Subcutaneous abdominal adipose tissue (tissue), 5 donors: ENCODE results near the gene KISS1R.
"Not testable (repeated sequence)": the region's sequence is repeated elsewhere in the genome, so short reads cannot be mapped to it uniquely, and the experiment has no call there.

Source experiments
- H3K27ac ChIP-seq: one replicate; pipeline ENCODE4 v1.7.0; 2013; ENCODE audit warnings: low read depth, mild to moderate bottlenecking, inconsistent platforms, low read length, moderate library complexity
- H3K27me3 ChIP-seq, 5 donors: one replicate each; pipeline ENCODE4 v1.7.0; 2013; ENCODE audit warnings: low read length in 5 of 5, inconsistent platforms in 1 of 5; ENCODE audit not compliant: control insufficient read depth in 5 of 5, insufficient read depth in 4 of 5
- H3K36me3 ChIP-seq, 5 donors: one replicate each; pipeline ENCODE4 v1.7.0; 2013; ENCODE audit warnings: low read length in 5 of 5; ENCODE audit not compliant: control insufficient read depth in 5 of 5, insufficient read depth in 5 of 5
- H3K4me1 ChIP-seq, 5 donors: one replicate each; pipeline ENCODE4 v1.7.0; 2013; ENCODE audit warnings: low read length in 5 of 5, mild to moderate bottlenecking in 3 of 5, moderate library complexity in 1 of 5; ENCODE audit not compliant: control insufficient read depth in 5 of 5, insufficient read depth in 5 of 5
- H3K4me3 ChIP-seq, 5 donors: one replicate each; pipeline ENCODE4 v1.7.0; 2013; ENCODE audit warnings: low read length in 5 of 5, low read depth in 1 of 5
- H3K9ac ChIP-seq, 5 donors: one replicate each; pipeline ENCODE4 v1.7.0; 2013; ENCODE audit warnings: low read length in 5 of 5, mild to moderate bottlenecking in 4 of 5, moderate library complexity in 3 of 5
- H3K9me3 ChIP-seq, 5 donors: one replicate each; pipeline ENCODE4 v1.7.0; 2013; ENCODE audit warnings: low read length in 5 of 5; ENCODE audit not compliant: control insufficient read depth in 5 of 5
- donor health status: healthy.
- donor health status: healthy.
- donor health status: healthy.
- donor health status: healthy.
- donor health status: healthy.

Gene KISS1R

GRCh38 chr19:954672-955494 is 37.8 kb downstream of the KISS1R start:
- Histone ChIP-seq H3K9me3 (no peaks in the 10 kb centered on the region), H3K27ac (no peak overlapping the region), H3K27me3 (no peaks in the 10 kb centered on the region), H3K4me3 (no peak overlapping the region), H3K4me1 (peaks cover 0 to 16% (median 8%) of the 10 kb centered on the region in 5 donors), H3K9ac (no peak overlapping the region), H3K36me3 (peaks cover 0 to 11% (median 6%) of the 10 kb centered on the region in 5 donors)

GRCh38 chr19:955803-956765 is 39.0 kb downstream of the KISS1R start:
- no peaks in the 10 kb centered on the region for H3K27me3 ChIP-seq
- peaks cover 0 to 16% (median 8%) of the 10 kb centered on the region in 5 donors for H3K4me1 ChIP-seq
- no peak overlapping the region for H3K4me3 ChIP-seq
- H3K9ac ChIP-seq: no peak overlapping the region
- peaks cover 0 to 23% (median 12%) of the 10 kb centered on the region in 5 donors for H3K36me3 ChIP-seq
- no peak overlapping the region for H3K27ac ChIP-seq
- no peaks in the 10 kb centered on the region for H3K9me3 ChIP-seq

GRCh38 chr19:956766-957440 is 39.8 kb downstream of the KISS1R start:
- Histone ChIP-seq H3K27ac (no peak overlapping the region), H3K9me3 (no peaks in the 10 kb centered on the region), H3K4me3 (no peak overlapping the region), H3K9ac (no peak overlapping the region), H3K4me1 (peaks cover 0 to 13% (median 8%) of the 10 kb centered on the region in 5 donors), H3K27me3 (no peaks in the 10 kb centered on the region), H3K36me3 (peaks cover 0 to 25% (median 14%) of the 10 kb centered on the region in 5 donors)

- not testable (repeated sequence) for H3K27me3 ChIP-seq, H3K27ac ChIP-seq, H3K4me3 ChIP-seq, H3K9me3 ChIP-seq, H3K9ac ChIP-seq
- Histone ChIP-seq H3K4me1 (peaks cover 0 to 10% (median 6%) of the 10 kb centered on the region in 5 donors), H3K36me3 (peaks cover 0 to 26% (median 15%) of the 10 kb centered on the region in 5 donors)
These were observed 40.4 kb downstream of the KISS1R start for GRCh38 chr19:957578-957977.

- Histone ChIP-seq H3K27ac (no peak overlapping the region), H3K9me3 (no peaks in the 10 kb centered on the region), H3K4me3 (no peak overlapping the region)
These were observed 42.1 kb downstream of the KISS1R start for GRCh38 chr19:958967-959855.

GRCh38 chr19:960020-960419 is 42.9 kb downstream of the KISS1R start:
- no peak overlapping the region for H3K27ac ChIP-seq
- peaks cover 0 to 46% (median 28%) of the 10 kb centered on the region in 5 donors for H3K36me3 ChIP-seq
- H3K4me1 ChIP-seq: no peaks in the 10 kb centered on the region
- H3K9me3 ChIP-seq: no peaks in the 10 kb centered on the region
- no peak overlapping the region for H3K9ac ChIP-seq
- no peaks in the 10 kb centered on the region for H3K27me3 ChIP-seq
- no peak overlapping the region for H3K4me3 ChIP-seq

More at GRCh38 chr19:958967-959855, 42.1 kb downstream of the KISS1R start:
- Histone ChIP-seq H3K27me3 (no peaks in the 10 kb centered on the region), H3K36me3 (peaks cover 0 to 38% (median 20%) of the 10 kb centered on the region in 5 donors), H3K9ac (no peak overlapping the region), H3K4me1 (no peaks in the 10 kb centered on the region)

- Histone ChIP-seq H3K27me3 (no peaks in the 10 kb centered on the region), H3K9me3 (no peaks in the 10 kb centered on the region), H3K4me1 (no peaks in the 10 kb centered on the region), H3K27ac (no peak overlapping the region), H3K36me3 (peaks cover 0 to 51% (median 33%) of the 10 kb centered on the region in 5 donors), H3K4me3 (no peak overlapping the region), H3K9ac (no peak overlapping the region)
These were observed 43.4 kb downstream of the KISS1R start for GRCh38 chr19:960601-960938.

GRCh38 chr19:961866-962620 is 44.9 kb downstream of the KISS1R start:
- peaks cover 0 to 64% (median 39%) of the 10 kb centered on the region in 5 donors for H3K36me3 ChIP-seq
- no peak overlapping the region for H3K27ac ChIP-seq
- no peak overlapping the region for H3K9ac ChIP-seq
- H3K4me1 ChIP-seq: no peaks in the 10 kb centered on the region
- H3K4me3 ChIP-seq: no peak overlapping the region
- H3K9me3 ChIP-seq: peaks cover 0 to 4% (median 0%) of the 10 kb centered on the region in 5 donors
- no peaks in the 10 kb centered on the region for H3K27me3 ChIP-seq
